BJ (cell line): ENCODE results near the gene CYP46A1. TPM values are rescaled to one million over a fixed set of nuclear protein-coding genes. Genes with fewer than 3 reads are reported as not detected.

Experiments used
- CTCF ChIA-PET: fragments of 350-600 bp; formaldehyde crosslinking; extraction: SDS; loops from one replicate; lab custom pipeline; 2021; ENCODE audit warnings: antibody characterized with exemption, inconsistent platforms; lab: Yijun Ruan, JAX
- POLR2A ChIA-PET: fragments of 300-600 bp; sonication (Branson Sonifier 250); formaldehyde crosslinking; extraction: SDS; loops from one replicate; lab custom pipeline; 2021; ENCODE audit warnings: antibody characterized with exemption; lab: Charles Lee
- DNase-seq: peaks from one replicate; pipeline ENCODE4 v3.0.0-alpha.2; 2011; ENCODE audit warnings: low read depth
- H3K27me3 ChIP-seq: 2 replicates; pipeline ENCODE4 v1.6.0; 2011; ENCODE audit warnings: low read length; ENCODE audit not compliant: control insufficient read depth, insufficient read depth
- H3K36me3 ChIP-seq: 2 replicates; pipeline ENCODE4 v1.5.1; 2011; ENCODE audit warnings: low read length; ENCODE audit not compliant: control insufficient read depth, insufficient read depth
- H3K4me3 ChIP-seq: 2 replicates; pipeline ENCODE4 v1.5.1; 2011; ENCODE audit warnings: low read depth, mild to moderate bottlenecking, control low read depth, low read length
- polyA plus RNA-seq: library from polyadenylated mRNA; depleted of rRNA; stranded (reverse); fragments of >200 nt; gene quantifications from 2 replicates; pipeline ENCODE4 v1.2.3, GENCODE V29; 2011
- TF ChIP-seq, protein P1 (sequence below): IDR thresholded peaks from 2 replicates; pipeline ENCODE4 v1.5.1; 2011; ENCODE audit warnings: low read depth, mild to moderate bottlenecking, control low read depth, inconsistent platforms, low read length, moderate library complexity; ENCODE audit not compliant: insufficient read depth

CYP46A1 gene
- polyA plus RNA-seq, 1 experiment: 0.06 TPM

DNA sequence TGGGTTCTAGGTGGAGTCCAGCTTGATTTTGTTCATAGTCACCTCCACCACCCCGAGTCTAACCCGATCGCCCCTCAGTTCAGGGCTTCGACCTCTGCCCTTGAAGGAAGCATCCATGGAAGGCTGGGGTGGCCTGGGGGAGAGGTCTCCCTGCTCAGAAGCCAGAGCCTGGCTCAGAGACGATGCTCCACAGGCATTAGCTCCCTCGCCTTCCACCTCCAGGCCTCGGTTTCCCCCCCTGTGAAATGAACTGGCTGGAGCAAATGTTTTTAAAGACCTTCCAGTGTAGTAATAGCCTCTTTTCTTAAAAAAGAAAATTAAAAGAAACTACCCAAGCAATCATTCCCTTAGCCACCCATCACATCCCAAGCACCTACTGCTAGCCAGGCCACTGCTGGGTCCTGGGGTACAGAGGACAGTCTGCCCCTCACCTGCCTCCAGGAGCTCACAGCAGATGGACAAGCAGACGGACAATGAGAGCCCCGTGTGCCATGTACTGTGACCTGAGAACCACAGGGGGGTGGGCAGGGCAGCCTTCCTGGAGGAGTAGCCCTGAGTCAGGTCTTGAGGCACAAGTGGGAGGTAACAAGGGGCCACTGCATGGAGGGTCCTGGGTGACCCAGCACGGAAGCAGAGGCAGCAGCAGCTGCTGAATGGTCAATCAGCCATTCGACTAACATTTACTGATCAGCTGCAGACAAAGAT lies 66.8 kb downstream of the CYP46A1 start:
- POLR2A ChIA-PET: no interaction called here
- CTCF ChIA-PET: interaction anchor here (0.9 to 2.5 kb wide), 5 partner anchors 10 to 135 kb away, joined by 3 to 18 read pairs (median 4); no protein-coding TSS in a partner anchor
- no peak for DNase-seq
- Histone ChIP-seq H3K27me3 (no peaks in the 10 kb centered on the region), H3K4me3 (no peak overlapping the region), H3K36me3 (no peaks in the 10 kb centered on the region)
- TF ChIP-seq, protein P1, sequence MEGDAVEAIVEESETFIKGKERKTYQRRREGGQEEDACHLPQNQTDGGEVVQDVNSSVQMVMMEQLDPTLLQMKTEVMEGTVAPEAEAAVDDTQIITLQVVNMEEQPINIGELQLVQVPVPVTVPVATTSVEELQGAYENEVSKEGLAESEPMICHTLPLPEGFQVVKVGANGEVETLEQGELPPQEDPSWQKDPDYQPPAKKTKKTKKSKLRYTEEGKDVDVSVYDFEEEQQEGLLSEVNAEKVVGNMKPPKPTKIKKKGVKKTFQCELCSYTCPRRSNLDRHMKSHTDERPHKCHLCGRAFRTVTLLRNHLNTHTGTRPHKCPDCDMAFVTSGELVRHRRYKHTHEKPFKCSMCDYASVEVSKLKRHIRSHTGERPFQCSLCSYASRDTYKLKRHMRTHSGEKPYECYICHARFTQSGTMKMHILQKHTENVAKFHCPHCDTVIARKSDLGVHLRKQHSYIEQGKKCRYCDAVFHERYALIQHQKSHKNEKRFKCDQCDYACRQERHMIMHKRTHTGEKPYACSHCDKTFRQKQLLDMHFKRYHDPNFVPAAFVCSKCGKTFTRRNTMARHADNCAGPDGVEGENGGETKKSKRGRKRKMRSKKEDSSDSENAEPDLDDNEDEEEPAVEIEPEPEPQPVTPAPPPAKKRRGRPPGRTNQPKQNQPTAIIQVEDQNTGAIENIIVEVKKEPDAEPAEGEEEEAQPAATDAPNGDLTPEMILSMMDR: no peak

DNA sequence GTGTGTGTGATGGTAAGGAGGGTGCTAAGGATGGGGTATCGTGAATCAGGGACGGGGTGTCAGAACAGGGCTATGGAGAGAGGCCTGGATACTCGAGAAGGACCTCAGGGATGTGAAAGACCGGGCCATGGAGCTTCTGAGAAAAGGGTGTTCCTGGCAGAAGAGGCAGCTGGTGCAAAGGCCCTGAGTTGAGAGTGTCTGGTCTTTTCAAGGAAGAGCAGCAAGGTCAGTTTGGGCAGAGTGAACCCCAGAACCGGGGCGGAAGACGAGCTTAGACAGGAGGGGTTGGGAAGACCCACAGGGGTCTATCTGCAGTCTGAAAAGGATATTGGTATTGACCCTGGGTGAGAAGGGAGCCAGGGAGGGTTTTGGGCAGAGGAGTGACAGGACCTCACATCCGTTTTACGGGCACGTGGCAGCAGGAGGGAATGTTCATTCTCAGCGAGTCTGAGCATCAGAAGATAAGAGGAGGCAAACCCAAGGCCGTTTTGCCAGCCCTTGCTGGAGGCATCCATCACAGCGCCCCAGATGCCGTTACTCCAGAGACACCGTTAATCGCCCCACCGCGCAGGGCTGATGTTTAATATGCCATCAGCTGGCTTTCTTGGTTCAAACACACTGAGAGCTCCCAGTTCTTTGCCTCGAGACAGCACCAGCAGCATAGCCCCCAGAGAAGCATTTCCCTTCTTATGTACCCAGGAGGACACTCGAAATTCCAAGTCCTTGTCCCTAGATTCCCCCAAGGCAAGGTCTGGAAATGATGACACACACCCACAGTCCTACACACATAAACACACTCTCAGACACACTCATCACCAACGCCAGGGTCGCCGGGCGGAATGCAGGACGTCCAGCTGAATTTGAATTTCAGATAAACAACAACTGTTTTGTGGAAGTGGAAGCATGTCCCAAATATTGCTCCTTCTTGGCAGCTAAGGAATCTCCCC lies 67.7 kb downstream of the CYP46A1 start:
- H3K27me3 ChIP-seq: no peaks in the 10 kb centered on the region
- H3K36me3 ChIP-seq: no peaks in the 10 kb centered on the region
- no peak overlapping the region for H3K4me3 ChIP-seq
- CTCF ChIA-PET: interaction anchor here (0.7 to 2.5 kb wide), 9 partner anchors 10 to 147 kb away, joined by 3 to 18 read pairs (median 4); no protein-coding TSS in a partner anchor
- POLR2A ChIA-PET: no interaction called here
- TF ChIP-seq, protein P1: no peak
- peak; percentile 57 for DNase-seq

DNA sequence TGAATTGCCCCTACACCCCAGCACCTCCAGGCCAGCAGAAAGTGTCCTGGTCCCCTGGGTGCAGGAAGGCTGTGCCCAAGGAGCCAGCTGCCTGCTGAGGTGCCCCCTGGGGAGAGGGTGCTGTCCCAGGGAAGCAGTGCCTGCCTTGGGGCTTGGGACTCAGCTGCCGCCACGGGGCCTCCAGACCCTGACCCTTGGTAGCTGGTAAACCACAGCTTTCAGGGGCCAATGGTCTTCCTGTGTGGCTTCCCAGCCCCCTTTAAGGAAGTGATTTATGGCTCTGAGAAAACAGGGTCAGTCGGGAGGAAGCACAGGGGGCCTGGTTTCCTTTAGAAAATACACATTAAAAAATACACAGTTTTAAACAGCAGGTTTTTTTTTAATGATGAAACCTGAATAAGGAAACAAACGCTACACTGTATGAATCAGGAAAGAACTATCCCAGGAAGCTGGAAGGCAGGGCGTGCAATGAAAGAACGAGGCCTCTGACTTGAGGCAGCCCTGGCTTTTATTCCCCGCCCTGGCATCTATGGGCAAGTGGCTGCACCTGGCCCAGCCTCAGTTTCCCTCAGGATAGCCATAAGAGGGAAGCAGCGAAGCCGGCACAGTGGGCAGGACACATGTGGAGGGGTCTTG lies 68.5 kb downstream of the CYP46A1 start:
- Histone ChIP-seq H3K36me3 (no peaks in the 10 kb centered on the region), H3K27me3 (no peaks in the 10 kb centered on the region), H3K4me3 (no peak overlapping the region)
- DNase-seq: peak; percentile 51
- ChIA-PET CTCF (interaction anchor here (0.7 to 2.5 kb wide), 7 partner anchors 11 to 132 kb away, joined by 3 to 18 read pairs (median 4); no protein-coding TSS in a partner anchor), POLR2A (no interaction called here)
- TF ChIP-seq, protein P1: no peak

DNA sequence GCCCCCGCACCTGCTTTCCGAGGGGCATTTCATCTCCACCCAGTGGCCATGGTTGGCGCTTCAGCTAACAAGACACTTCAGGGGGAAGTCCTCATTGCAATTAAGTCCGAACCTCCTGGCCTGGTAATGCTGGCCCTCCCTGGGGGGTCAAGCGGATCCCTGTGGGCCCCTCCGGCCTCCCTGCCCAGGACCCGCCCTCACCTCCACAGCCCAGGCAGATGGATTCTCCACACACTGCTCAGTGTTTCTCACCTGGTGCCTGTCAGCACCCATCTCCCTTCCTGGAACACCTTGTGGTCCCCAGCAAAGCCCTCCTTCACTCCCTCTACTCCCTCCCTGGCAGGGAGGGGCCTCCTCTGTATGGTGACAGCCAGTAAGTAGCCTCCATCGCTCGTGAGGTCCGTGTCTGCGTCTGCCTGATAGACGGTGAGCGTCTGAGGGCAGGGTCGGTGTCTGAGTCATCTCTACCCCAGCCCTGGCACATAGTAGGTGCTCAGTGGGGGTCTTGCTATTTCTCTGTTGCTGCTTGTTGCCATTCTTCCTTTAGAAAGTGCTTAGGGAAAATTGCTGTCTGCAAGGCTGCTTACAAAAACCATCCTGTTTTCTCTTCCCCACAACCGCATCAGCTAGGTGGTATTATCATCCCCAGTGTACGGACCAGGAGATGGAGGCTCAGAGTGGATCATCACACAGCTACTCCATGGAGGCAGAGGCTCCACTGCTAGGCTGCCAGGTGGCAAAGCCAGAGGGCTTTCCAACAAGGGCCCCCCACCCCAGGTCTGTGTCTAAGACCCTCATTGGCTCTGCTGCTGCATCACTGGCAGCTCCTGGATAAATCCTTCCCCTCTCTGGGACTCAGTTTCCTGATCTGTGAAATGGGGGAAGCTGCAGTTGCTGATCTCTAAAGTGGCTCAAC lies 69.4 kb downstream of the CYP46A1 start:
- TF ChIP-seq, protein P1: no peak
- no peaks in the 10 kb centered on the region for H3K27me3 ChIP-seq
- POLR2A ChIA-PET: no interaction called here
- no peak for DNase-seq
- CTCF ChIA-PET: interaction anchor here (1.5 to 1.9 kb wide), 3 partner anchors 16 to 23 kb away, joined by 3 to 7 read pairs (median 4); no protein-coding TSS in a partner anchor
- H3K36me3 ChIP-seq: no peaks in the 10 kb centered on the region
- no peak overlapping the region for H3K4me3 ChIP-seq
